HepG2 (cell line): ENCODE results near the gene MEF2D. TPM values are rescaled to one million over a fixed set of nuclear protein-coding genes. Genes with fewer than 3 reads are reported as not detected.

ENCODE experiments used
- ATAC-seq: fragments of 200-7000 bp; cut with Tn5 transposase; 3 replicates; pipeline ENCODE4 v1.9.1; 2020; ENCODE audit warnings: mild to moderate bottlenecking, moderate library complexity
- BruUV-seq: library from RNA; stranded (reverse); fragments of 400-500 nt; replicated peaks from 2 replicates; lab custom pipeline; 2021; lab: Mats Ljungman, UMichigan
- CTCF ChIA-PET: fragments of 300-600 bp; formaldehyde crosslinking; extraction: SDS; loops from one replicate; lab custom pipeline; 2021; ENCODE audit warnings: low total read pairs, inconsistent platforms, low intra/inter-chr PET ratio; lab: Yijun Ruan, JAX
- POLR2A ChIA-PET: fragments of 350-600 bp; sonication (Branson Sonifier 250); formaldehyde crosslinking; loops from one replicate; lab custom pipeline; 2020; ENCODE audit warnings: antibody characterized with exemption, inconsistent platforms; lab: Yijun Ruan, JAX
- DNase-seq: peaks from one replicate; pipeline ENCODE4 v3.0.0-alpha.2; 2015; ENCODE audit warnings: low spot score
- FAIRE-seq: peaks from 3 replicates; lab custom pipeline; 2011; peaks lifted over from hg19 to GRCh38; lab: Jason Lieb, UNC
- H2AFZ ChIP-seq: one replicate; pipeline ENCODE4 v1.6.1; 2011; ENCODE audit warnings: low read length, inconsistent platforms
- H3K27ac ChIP-seq: fragments of 300-600 bp; 3 replicates; pipeline ENCODE4 v1.8.0; 2011; ENCODE audit warnings: mixed run types, mild to moderate bottlenecking, mixed read lengths, low read length, inconsistent platforms; ENCODE audit not compliant: insufficient read depth; ENCODE audit errors: extremely low read length
- H3K27me3 ChIP-seq, 2 experiments: fragments of 200-600 bp in 1 of 2; 2 replicates in 1 of 2; 3 replicates in 1 of 2; pipeline versions ENCODE4 v1.6.0 to v1.8.0; 2011; ENCODE audit warnings: low read length in 2 of 2, mild to moderate bottlenecking in 2 of 2, moderate library complexity in 2 of 2, inconsistent platforms in 1 of 2; ENCODE audit not compliant: insufficient read depth in 2 of 2, control insufficient read depth in 1 of 2
- H3K36me3 ChIP-seq, 2 experiments: fragments of 200-600 bp in 1 of 2; replicated peaks in 1 of 2; 2 replicates in 1 of 2; 3 replicates in 1 of 2; pipeline versions ENCODE4 v1.5.1 to v1.8.0; 2011; ENCODE audit warnings: low read length in 2 of 2, inconsistent platforms in 1 of 2; ENCODE audit not compliant: insufficient read depth in 2 of 2, control insufficient read depth in 1 of 2
- H3K4me1 ChIP-seq: 2 replicates; pipeline ENCODE4 v1.5.1; 2012; ENCODE audit warnings: low read length, inconsistent platforms; ENCODE audit not compliant: insufficient read depth
- H3K4me2 ChIP-seq: 2 replicates; pipeline ENCODE4 v1.6.0; 2011; ENCODE audit warnings: low read depth, low read length, inconsistent platforms
- H3K4me3 ChIP-seq, 3 experiments: fragments of 200-600 bp in 1 of 3; sonication (generic), shearing (Covaris generic) in 1 of 3; replicated peaks in 1 of 3; 2 replicates each; pipeline ENCODE4 v1.5.1; 2011 to 2016; ENCODE audit warnings: low read length in 3 of 3, inconsistent platforms in 2 of 3, low read depth in 2 of 3, mild to moderate bottlenecking in 2 of 3, control low read depth in 1 of 3, mixed read lengths in 1 of 3; ENCODE audit not compliant: insufficient read depth in 1 of 3
- H3K79me2 ChIP-seq: one replicate; pipeline ENCODE4 v1.6.1; 2011; ENCODE audit warnings: low read length, inconsistent platforms; ENCODE audit not compliant: insufficient read depth
- H3K9ac ChIP-seq: 2 replicates; pipeline ENCODE4 v1.6.0; 2011; ENCODE audit warnings: mild to moderate bottlenecking, low read depth, low read length, inconsistent platforms; ENCODE audit not compliant: insufficient read depth
- H3K9me3 ChIP-seq: 2 replicates; pipeline ENCODE4 v1.5.1; 2012; ENCODE audit warnings: mild to moderate bottlenecking, low read length
- H4K20me1 ChIP-seq: 2 replicates; pipeline ENCODE4 v1.6.0; 2011; ENCODE audit warnings: inconsistent platforms, mild to moderate bottlenecking, low read length, moderate library complexity; ENCODE audit not compliant: insufficient read depth
- HINFP ChIP-seq: sonication (generic); formaldehyde crosslinking; IDR thresholded peaks from 2 replicates; pipeline ENCODE4 v1.4.0; 2020; ENCODE audit warnings: low read depth, mild to moderate bottlenecking, missing genetic modification reagents
- HNF4A ChIP-seq: sonication (generic); formaldehyde crosslinking; IDR thresholded peaks from 2 replicates; pipeline ENCODE4 v1.4.0; 2020; ENCODE audit warnings: missing genetic modification reagents
- ISX ChIP-seq: sonication (generic); formaldehyde crosslinking; conservative IDR thresholded peaks from 2 replicates; pipeline ENCODE4 v1.5.0; 2020; ENCODE audit warnings: missing genetic modification reagents
- NR2F2 ChIP-seq: IDR thresholded peaks from 2 replicates; pipeline ENCODE4 v1.6.1; 2012; ENCODE audit warnings: low read depth, inconsistent platforms, borderline replicate concordance
- POLR2AphosphoS2 ChIP-seq: IDR thresholded peaks from 2 replicates; pipeline ENCODE4 v1.6.1; 2011; ENCODE audit warnings: low read depth, low read length, improper control_type of control experiment
- PTBP1 ChIP-seq: fragments of 200-400 bp; formaldehyde crosslinking; IDR thresholded peaks from 2 replicates; pipeline ENCODE4 v1.6.1; 2018; ENCODE audit warnings: low read length, low read depth; ENCODE audit not compliant: poor library complexity, severe bottlenecking
- SIN3A ChIP-seq: IDR thresholded peaks from 2 replicates; pipeline ENCODE4 v1.6.1; 2011; ENCODE audit warnings: low read depth, mild to moderate bottlenecking, control low read depth, low read length, borderline replicate concordance
- YY1 ChIP-seq: IDR thresholded peaks from 2 replicates; pipeline ENCODE4 v1.6.1; 2011; ENCODE audit warnings: low read length, low read depth, moderate library complexity, mild to moderate bottlenecking; ENCODE audit not compliant: insufficient read depth, insufficient replicate concordance
- ZBTB7A ChIP-seq: sonication (generic); formaldehyde crosslinking; IDR thresholded peaks from 2 replicates; pipeline ENCODE4 v1.8.0; 2022; ENCODE audit warnings: mild to moderate bottlenecking, missing genetic modification reagents
- ZFP91 ChIP-seq: sonication (generic); formaldehyde crosslinking; IDR thresholded peaks from 2 replicates; pipeline ENCODE4 v1.9.0; 2022; ENCODE audit warnings: missing genetic modification reagents, mild to moderate bottlenecking, borderline replicate concordance
- ZNF235 ChIP-seq: sonication (generic); formaldehyde crosslinking; IDR thresholded peaks from 2 replicates; pipeline ENCODE4 v1.8.1; 2023; ENCODE audit warnings: mild to moderate bottlenecking, missing genetic modification reagents, borderline replicate concordance
- ZNF281 ChIP-seq: sonication (generic); formaldehyde crosslinking; IDR thresholded peaks from 2 replicates; pipeline ENCODE4 v1.4.0; 2020; ENCODE audit warnings: missing genetic modification reagents, borderline replicate concordance
- ZNF773 ChIP-seq: sonication (generic); formaldehyde crosslinking; IDR thresholded peaks from 2 replicates; pipeline ENCODE4 v1.4.0; 2020; ENCODE audit warnings: missing genetic modification reagents, borderline replicate concordance
- ZSCAN29 ChIP-seq: sonication (generic); formaldehyde crosslinking; conservative IDR thresholded peaks from 2 replicates; pipeline ENCODE4 v1.4.0; 2020; ENCODE audit warnings: mild to moderate bottlenecking, missing genetic modification reagents
- ZSCAN31 ChIP-seq: sonication (generic); formaldehyde crosslinking; IDR thresholded peaks from 2 replicates; pipeline ENCODE4 v1.5.0; 2020; ENCODE audit warnings: low read depth, mild to moderate bottlenecking, missing genetic modification reagents
- WGBS: methylation state at CpG from one replicate; pipeline ENCODE4 v1.1.6; 2017; ENCODE audit warnings: low lambda C conversion rate; 5-methylcytosine and 5-hydroxymethylcytosine counted together
- in situ Hi-C: cut with HindIII; loops from 2 replicates; pipeline ENCODE4 v1.10.0; 2017; ENCODE audit warnings: low pct_unique_long_range_greater_than_20kb; ENCODE audit not compliant: extremely low pct_ligation_motif_present
- intact Hi-C: fragments of 100-400 bp; cut with micrococcal nuclease; formaldehyde crosslinking; loops from one replicate; pipeline ENCODE4 v1.10.0; 2022; ENCODE audit not compliant: unreplicated experiment
- polyA plus RNA-seq, 8 experiments: library from polyadenylated mRNA; depleted of rRNA in 3 of 8; stranded (reverse) in 7 of 8; unstranded in 1 of 8; fragments of >200 nt; fragmentation: Illumina TruSeq in 4 of 8; extraction: Trizol in 4 of 8; gene quantifications; 2 replicates each; pipeline versions ENCODE4 v1.2.1 to v1.2.3, GENCODE V29; 2011 to 2016; ENCODE audit warnings: low read depth in 4 of 8, missing spikeins in 1 of 8, mixed read lengths in 1 of 8; ENCODE audit not compliant: insufficient read depth in 1 of 8
- total RNA-seq, 5 experiments: library from RNA; depleted of rRNA; stranded (reverse); fragments of >200 nt; fragmentation: Illumina TruSeq; extraction: Trizol; gene quantifications; 2 replicates each; pipeline ENCODE4 v1.2.3, GENCODE V29; 2016; ENCODE audit warnings: low read depth in 1 of 5

The MEF2D gene
- total and polyA plus RNA-seq, 2 of the 13 experiments (the other 11 are each of a cell fraction or from before 2014, with no cell fraction given), result 1.6 to 3.9 TPM

DNA sequence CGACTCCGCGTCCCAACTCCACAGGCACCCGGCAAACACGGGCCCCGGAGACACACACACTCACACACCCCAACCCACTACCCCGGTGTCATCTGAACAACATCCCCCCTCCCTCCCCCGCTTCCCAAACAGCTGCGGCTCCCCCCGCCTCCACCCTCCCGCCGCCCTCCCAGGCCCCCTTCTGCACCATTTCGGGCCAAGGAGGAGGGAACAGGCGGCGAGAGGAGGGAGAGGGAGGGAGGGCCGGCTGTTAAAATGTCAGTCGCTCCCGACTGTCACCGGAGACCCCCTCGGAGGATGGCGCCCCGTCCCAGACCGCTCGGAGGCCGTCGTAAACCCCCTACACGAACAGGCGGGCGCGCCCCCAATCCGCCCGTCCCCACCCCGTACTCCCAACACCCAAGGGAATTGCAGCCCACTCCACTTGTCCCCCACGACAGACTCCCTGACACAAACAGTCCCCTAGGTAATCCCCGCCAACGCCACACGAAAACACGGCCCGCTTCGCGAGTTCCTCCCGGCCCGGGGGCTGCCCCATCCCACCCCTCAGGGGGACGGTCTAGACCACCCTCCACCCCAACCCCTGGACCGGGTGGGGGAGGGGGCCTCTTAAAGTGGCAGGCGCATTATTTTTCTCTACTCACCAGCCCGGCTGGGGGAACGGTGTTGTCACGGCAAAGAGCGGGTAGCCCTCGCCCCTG is 583 bp downstream of the MEF2D start:
- ChIA-PET CTCF (interaction anchor here (0.7 kb wide), 1 partner anchor 19 kb away, joined by 3 read pairs; no protein-coding TSS in a partner anchor), POLR2A (interaction anchor here (0.6 to 3.6 kb wide), 15 partner anchors 10 to 937 kb away, joined by 3 to 93 read pairs (median 4); partner anchors contain the start of genes MRPL24 and PMF1)
- Histone ChIP-seq H4K20me1 (peaks cover 40% of the 10 kb centered on the region), H3K79me2 (peaks cover 29% of the 10 kb centered on the region), H3K4me2 (peak overlapping the region; percentile 79)
- in situ Hi-C loops, result loop anchor here (5.0 kb wide), 1 partner anchor 43 kb away; no protein-coding TSS in a partner anchor
- TF ChIP-seq ZSCAN31 (CRISPR knock-in tag) (no peak), ISX (CRISPR knock-in tag) (no peak), POLR2AphosphoS2 (no peak), ZNF773 (peak; percentile 52; the same call in 1 of the 2 replicates), ZNF235 (peak; percentile 70; the same call in 1 of the 2 replicates), ZSCAN29 (CRISPR knock-in tag) (no peak), ZNF281 (CRISPR knock-in tag) (peak; percentile 84; the same call in 1 of the 2 replicates), ZBTB7A (peak; percentile 33; the same call in 1 of the 2 replicates), SIN3A (0 out of 2 replicates have a peak, but pooled peaks have one; percentile 53), HINFP (CRISPR knock-in tag) (no peak), YY1 (peak; percentile 15), PTBP1 (peak; percentile 43), NR2F2 (no peak), HNF4A (CRISPR knock-in tag) (no peak), ZFP91 (CRISPR knock-in tag) (peak; percentile 97)
- TF ChIP-seq, all 625 proteins: peak for 8
- intact Hi-C loops, result loop anchor here (2.0 to 5.0 kb wide), 2 partner anchors 19 to 82 kb away; no protein-coding TSS in a partner anchor
- peak overlapping the region; percentile 75 to 97 (median 94) for H3K4me3 ChIP-seq
- peaks cover 2 to 20% of the 10 kb centered on the region in 2 experiments; a peak in 4 of 5 replicates for H3K27me3 ChIP-seq
- H3K9me3 ChIP-seq, result no peaks in the 10 kb centered on the region
- no peak for DNase-seq
- H3K36me3 ChIP-seq, result no peaks in the 10 kb centered on the region; a peak in 1 of 5 replicates
- 4% methylated on average over 13 of the region's 51 CpGs for WGBS
- FAIRE-seq, result no peak
- H3K9ac ChIP-seq, result peak overlapping the region; percentile 81
- H3K27ac ChIP-seq, result peak overlapping the region; percentile 89
- BruUV-seq, result TSS peak; percentile 92
- ATAC-seq, result no peak
- peaks cover 78% of the 10 kb centered on the region for H3K4me1 ChIP-seq
- H2AFZ ChIP-seq, result no peak overlapping the region
